Activated CD4-positive, alpha-beta T cell treated with anti-CD3 and anti-CD28 coated beads, Interleukin-2, Interleukin-4, amounts not matched to agents 100 ng/mL and 50 ng/mL, durations not matched to agents 16 hours and 8 hours (primary cell): ENCODE data around the gene MAGED1.
"Not testable (repeated sequence)": the region's sequence is repeated elsewhere in the genome, so short reads cannot be mapped to it uniquely, and the experiment has no call there.

Experiments used
- DNase-seq: peaks from one replicate; pipeline ENCODE4 v3.0.0-alpha.2; 2020; ENCODE audit warnings: low spot score

MAGED1 gene

DNA sequence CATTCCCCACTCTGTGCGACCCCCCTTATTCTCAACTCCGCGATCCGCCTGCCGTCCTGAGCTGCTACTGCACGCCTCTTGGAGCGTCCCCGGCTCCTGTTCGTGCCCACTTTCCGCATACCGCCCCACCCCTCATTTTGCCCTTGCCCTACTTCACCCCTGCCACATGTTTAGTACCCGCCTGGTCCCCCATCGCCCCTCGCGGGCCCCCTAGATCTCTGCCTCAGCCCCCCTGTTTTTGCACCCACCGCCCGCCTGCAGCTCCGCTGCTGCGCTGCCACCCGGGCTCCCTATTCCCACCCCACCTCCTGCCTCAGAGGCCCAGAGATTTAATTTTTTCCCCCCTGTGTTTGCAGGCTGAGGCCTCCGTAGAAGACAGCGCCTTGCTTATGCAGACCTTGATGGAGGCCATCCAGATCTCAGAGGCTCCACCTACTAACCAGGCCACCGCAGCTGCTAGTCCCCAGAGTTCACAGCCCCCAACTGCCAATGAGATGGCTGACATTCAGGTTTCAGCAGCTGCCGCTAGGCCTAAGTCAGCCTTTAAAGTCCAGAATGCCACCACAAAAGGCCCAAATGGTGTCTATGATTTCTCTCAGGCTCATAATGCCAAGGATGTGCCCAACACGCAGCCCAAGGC, 1.4 kb downstream of the MAGED1 start:
- DNase-seq, result no peak

DNA sequence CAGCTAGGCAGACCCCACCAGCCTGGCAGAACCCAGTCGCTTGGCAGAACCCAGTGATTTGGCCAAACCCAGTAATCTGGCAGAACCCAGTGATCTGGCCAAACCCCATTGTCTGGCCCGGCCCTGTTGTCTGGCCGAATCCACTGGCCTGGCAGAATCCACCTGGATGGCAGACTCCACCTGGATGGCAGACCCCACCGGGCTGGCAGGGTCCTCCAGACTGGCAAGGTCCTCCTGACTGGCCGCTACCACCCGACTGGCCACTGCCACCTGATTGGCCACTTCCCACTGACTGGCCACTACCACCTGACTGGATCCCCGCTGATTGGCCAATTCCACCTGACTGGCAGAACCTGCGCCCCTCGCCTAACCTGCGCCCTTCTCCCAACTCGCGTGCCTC, 3.2 kb downstream of the MAGED1 start:
- DNase-seq, result no peak

DNA sequence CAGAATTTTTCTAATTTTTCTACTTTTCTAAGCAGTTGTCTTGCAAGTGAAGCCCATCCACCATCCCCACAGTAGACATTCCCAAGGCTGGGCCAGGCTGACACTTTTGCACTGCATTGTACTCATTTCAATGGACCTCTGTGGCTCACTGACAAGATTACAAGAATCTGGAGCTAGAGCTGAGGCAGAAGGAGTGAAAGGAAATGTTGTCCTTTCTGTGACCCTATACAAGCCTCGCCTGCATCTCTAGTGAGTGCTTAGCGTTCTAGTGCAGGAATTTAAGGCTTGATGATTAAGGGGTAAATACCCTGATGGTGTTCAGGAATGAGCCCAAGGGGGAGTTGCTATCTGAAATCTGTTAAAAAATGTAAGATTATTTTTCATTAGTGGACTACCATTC, 6.3 kb downstream of the MAGED1 start:
- no peak for DNase-seq

DNA sequence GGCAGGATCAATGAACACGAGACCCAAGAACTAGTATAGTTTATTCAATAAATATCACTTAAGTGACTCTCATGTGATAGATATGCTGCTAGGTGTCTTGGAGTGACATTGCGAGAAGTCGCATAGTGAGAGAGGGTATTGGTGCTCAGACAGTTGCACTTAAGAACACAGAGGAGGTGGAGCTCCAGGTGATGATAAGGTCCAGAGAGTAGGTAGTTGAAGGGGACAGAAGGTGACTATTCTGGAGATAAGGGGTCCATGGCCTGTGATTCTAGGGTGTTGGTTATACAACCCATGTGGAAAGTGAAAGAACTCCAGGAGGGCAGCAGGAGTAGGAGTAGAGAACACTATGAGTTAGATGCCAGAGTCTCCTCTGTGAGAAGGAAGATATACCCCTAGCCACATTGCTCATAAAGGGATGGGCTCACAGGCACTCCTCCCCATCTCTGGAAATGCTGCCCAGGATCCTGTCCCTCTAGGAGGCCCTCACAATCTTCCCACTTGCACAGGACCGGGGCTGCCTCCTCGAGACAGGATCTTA, 9.2 kb downstream of the MAGED1 start:
- no peak for DNase-seq

DNA sequence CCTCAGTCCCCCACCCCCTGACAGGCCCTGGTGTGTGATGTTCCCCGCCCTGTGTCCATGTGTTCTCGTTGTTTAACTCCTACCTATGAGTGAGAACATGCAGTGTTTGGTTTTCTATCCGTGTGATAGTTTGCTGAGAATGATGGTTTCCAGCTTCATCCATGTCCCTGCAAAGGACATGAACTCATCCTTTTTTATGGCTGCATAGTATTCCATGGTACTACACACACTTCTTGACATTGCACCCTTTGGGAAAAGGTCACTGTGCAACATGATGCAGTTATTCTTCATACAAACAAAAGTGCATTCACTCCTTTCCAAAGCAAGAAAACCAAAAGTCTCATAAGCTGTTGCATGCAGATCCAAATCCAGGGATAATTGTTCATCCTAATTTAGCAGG, 11.7 kb downstream of the MAGED1 start:
- DNase-seq, result not testable (repeated sequence)

DNA sequence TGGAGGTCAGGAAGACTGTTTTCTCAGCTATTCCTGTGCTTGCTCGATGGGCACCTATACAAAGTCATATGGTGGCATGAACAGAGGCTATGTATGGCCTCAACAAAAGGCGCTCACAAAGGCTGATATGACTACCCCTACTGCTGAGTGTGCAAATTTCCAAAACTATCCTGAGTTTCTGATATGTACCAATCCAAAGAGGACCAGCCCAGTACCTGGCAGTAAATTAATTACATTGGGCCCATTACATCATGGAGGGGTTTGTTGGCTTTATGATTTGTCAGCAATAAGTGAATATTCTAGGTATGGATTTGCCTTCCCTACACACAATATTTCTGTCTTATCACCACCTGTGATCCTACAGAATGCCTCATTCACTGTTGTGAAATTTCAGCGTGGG, 12.3 kb downstream of the MAGED1 start:
- no peak for DNase-seq

DNA sequence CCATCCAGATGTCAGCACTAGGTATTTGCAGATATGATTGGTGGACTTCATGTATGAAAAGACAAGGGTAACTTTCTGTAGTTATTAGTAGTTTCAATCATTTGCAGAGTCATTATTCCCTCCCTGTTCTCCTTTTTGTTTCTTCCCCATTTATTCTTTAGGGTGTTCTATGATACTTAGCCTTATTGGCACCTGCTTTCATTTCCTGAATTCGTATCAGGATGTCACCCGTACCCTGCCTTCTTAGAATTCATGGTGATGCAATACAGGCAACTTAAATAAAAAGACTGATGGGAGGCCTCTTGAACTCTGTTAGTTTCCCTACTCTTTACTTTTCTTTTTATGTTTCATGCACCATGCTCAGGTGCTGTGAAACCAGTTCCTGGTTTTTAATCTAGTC, 24.2 kb downstream of the MAGED1 start:
- DNase-seq, result no peak

DNA sequence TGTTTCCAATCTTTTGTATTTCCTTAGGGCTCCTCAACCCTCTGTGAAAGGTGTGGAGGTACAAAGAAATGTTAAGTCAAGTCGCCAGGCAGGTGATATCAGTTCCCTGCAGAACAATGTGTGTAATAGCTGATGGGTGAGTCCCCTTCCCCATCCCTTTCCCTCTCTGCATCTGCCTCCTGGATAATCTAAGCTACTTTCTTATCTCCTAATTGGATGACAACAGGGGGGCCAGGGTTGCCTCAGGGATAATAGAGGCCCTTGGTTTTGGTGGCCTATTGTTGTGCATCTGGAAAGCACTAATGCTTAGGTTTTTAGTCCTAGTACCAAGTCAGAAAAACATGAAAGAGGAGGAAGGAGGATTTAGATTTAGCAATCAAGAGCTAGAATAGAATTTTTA, 29.1 kb downstream of the MAGED1 start:
- DNase-seq, result no peak

DNA sequence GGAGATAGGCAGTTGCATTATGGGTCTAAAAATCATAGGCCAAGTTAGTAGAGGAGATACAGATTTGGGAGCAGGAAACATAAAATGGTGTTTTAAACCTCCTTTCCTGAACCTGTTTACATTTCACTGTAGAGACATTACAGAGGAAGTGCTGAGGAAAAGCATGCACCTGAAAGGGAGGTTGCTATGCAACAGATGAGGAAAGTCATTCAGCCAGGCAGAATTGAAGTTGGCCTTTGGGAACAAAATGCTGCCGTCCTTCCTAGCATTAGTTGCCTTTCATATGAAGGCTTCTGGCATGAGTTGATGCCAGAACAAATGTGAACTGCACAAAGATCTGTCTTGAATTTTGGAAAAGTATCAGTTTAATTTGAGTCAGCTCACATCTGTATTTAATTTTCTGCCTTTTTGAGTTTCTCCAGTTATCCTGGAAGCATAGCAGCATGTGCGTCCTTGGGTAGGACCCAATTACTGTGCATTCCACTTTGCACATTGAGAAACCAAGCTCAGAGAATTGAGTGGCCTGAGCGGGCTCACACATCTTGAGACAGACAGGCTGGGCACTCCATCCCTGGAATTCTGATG, 38.2 kb downstream of the MAGED1 start:
- no peak for DNase-seq
